ENCODE measurements around the gene FRMPD4.

Gene FRMPD4

DNA sequence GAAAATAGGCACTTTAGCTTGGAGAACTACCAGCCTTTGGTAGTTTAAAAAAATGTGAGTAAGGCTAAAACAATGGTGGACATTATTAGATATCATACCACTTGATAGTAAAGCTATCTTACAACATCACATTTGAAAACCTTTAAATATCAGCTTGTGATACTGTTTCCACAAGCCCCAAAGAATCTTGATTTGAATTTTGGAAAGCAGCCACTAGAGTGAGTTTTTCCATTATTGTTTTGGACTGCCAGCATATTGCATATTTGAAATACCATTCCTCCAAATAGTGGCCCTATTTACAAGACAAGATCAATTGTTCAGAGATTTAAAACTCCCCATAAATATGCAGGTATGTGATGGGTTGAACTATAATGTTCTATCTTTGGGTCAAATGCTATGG is 349.9 kb downstream of the FRMPD4 start:
- Mint-ChIP-seq H3K4me1 (no peaks in the 10 kb centered on the region), H3K4me3 (no peak overlapping the region), H3K27ac (no peak overlapping the region), H3K36me3 (ENCODE audit: low read depth) (no peaks in the 10 kb centered on the region), H3K27me3 (ENCODE audit: low read depth) (peaks cover 3% of the 10 kb centered on the region), H3K9me3 (peaks cover 9% of the 10 kb centered on the region)
- TF ChIP-seq, protein P1, sequence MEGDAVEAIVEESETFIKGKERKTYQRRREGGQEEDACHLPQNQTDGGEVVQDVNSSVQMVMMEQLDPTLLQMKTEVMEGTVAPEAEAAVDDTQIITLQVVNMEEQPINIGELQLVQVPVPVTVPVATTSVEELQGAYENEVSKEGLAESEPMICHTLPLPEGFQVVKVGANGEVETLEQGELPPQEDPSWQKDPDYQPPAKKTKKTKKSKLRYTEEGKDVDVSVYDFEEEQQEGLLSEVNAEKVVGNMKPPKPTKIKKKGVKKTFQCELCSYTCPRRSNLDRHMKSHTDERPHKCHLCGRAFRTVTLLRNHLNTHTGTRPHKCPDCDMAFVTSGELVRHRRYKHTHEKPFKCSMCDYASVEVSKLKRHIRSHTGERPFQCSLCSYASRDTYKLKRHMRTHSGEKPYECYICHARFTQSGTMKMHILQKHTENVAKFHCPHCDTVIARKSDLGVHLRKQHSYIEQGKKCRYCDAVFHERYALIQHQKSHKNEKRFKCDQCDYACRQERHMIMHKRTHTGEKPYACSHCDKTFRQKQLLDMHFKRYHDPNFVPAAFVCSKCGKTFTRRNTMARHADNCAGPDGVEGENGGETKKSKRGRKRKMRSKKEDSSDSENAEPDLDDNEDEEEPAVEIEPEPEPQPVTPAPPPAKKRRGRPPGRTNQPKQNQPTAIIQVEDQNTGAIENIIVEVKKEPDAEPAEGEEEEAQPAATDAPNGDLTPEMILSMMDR (IDR thresholded peaks at IDR 0.05; ENCODE audit: unreplicated experiment in 3 of 3) = no peak

GRCh38 chrX:12488771-12489170 is 350.5 kb downstream of the FRMPD4 start:
- Mint-ChIP-seq H3K27ac (no peak overlapping the region), H3K36me3 (ENCODE audit: low read depth) (no peaks in the 10 kb centered on the region), H3K9me3 (peaks cover 9% of the 10 kb centered on the region), H3K27me3 (ENCODE audit: low read depth) (peaks cover 3% of the 10 kb centered on the region), H3K4me3 (no peak overlapping the region), H3K4me1 (no peaks in the 10 kb centered on the region)
- TF ChIP-seq, protein P1 (IDR thresholded peaks at IDR 0.05; ENCODE audit: unreplicated experiment in 3 of 3) = no peak

DNA sequence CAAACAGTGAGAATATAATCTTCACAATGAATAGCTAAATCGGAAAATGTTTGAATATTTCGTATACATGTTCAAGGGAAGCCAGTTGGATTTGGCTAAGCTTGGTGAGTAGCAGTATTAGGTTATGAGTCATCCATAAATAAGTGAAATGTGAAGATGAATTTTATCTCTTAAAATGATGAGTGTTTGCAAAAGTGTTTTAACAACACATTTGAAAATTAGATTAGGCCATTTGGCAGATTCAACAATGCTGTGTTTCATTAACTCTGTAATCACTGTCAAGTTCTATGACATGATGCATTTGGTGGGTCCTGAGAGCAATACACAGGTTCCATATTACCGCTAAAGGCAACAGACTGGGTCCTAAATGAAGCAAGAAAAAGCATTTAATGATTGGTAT is 351.1 kb downstream of the FRMPD4 start:
- peaks cover 3% of the 10 kb centered on the region for H3K27me3 Mint-ChIP-seq (ENCODE audit: low read depth)
- H3K27ac Mint-ChIP-seq = no peak overlapping the region
- TF ChIP-seq, protein P1 (IDR thresholded peaks at IDR 0.05; ENCODE audit: unreplicated experiment in 3 of 3) = no peak
- no peak overlapping the region for H3K4me3 Mint-ChIP-seq
- peaks cover 9% of the 10 kb centered on the region for H3K9me3 Mint-ChIP-seq
- no peaks in the 10 kb centered on the region for H3K36me3 Mint-ChIP-seq (ENCODE audit: low read depth)
- no peaks in the 10 kb centered on the region for H3K4me1 Mint-ChIP-seq

DNA sequence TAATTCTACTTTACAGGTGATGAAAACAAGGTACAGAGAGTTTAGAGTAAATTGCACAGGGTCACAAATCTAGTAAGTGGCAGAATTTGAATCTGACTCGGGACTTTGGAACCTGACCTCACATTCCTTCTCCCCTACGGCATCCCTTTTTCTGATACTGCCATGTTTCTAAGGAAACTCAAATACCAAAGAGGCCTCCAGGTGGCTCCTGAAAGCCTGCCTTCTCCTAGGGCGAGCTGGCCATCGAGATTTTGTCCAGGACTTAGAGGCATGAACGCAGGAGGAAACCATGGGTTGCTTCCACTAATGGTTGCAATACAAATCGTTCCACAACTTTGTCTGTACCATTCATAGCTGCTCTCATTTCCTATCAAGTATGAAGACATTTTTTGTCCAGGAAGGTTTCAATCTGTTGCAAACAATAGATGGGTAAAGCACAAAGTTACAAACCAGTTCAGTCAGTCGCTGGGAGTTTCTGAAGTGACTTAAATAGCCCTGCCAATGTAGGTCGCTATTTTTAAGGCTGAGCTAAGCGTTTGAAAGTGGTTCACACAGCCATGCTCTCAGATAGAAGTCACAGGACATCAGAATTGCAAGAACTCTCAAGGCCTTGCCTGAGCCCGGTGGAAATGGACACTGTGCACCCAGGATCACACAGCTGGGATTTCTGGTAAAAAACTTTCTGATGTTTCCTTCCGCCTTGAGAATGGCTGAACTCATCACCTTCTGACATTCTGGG is 356.3 kb downstream of the FRMPD4 start:
- H3K4me3 Mint-ChIP-seq = no peak overlapping the region

GRCh38 chrX:12496343-12496742 is 358.1 kb downstream of the FRMPD4 start:
- Mint-ChIP-seq H3K4me1 (no peaks in the 10 kb centered on the region), H3K9me3 (peaks cover 4% of the 10 kb centered on the region), H3K27me3 (ENCODE audit: low read depth) (no peaks in the 10 kb centered on the region), H3K4me3 (no peak overlapping the region), H3K27ac (no peak overlapping the region), H3K36me3 (ENCODE audit: low read depth) (no peaks in the 10 kb centered on the region)
- TF ChIP-seq, protein P1 (IDR thresholded peaks at IDR 0.05; ENCODE audit: unreplicated experiment in 3 of 3) = no peak

More for the DNA sequence above, 356.3 kb downstream of the FRMPD4 start:
- H3K4me1 Mint-ChIP-seq = no peaks in the 10 kb centered on the region
- no peak overlapping the region for H3K27ac Mint-ChIP-seq
- no peaks in the 10 kb centered on the region for H3K36me3 Mint-ChIP-seq (ENCODE audit: low read depth)
- peaks cover 5% of the 10 kb centered on the region for H3K9me3 Mint-ChIP-seq
- H3K27me3 Mint-ChIP-seq (ENCODE audit: low read depth) = no peaks in the 10 kb centered on the region
- TF ChIP-seq, protein P1 (IDR thresholded peaks at IDR 0.05; ENCODE audit: unreplicated experiment in 3 of 3) = no peak
